ENCODE measurements around the gene GAB3. TPM values are rescaled to one million over a fixed set of nuclear protein-coding genes. Genes with fewer than 3 reads are reported as not detected.

GAB3 gene
- total RNA-seq, 1 experiment from 2014 or later, result 0.69 TPM

- no peaks in the 10 kb centered on the region for H3K9me3 ChIP-seq (ENCODE audit: control insufficient read depth in 1 of 2, insufficient read depth in 1 of 2, low read depth in 1 of 2, low read length in 2 of 2)
- intact Hi-C loops (cut with micrococcal nuclease), result no loop called here
- RAD21 ChIA-PET (ENCODE audit: low non-redundant PET in 1 of 2, low total read pairs in 2 of 2, uncharacterized antibody in 2 of 2, unreplicated experiment in 2 of 2), result no interaction called here
- no peak for ATAC-seq
- peaks cover 43% of the 10 kb centered on the region for H3K79me2 ChIP-seq (ENCODE audit: insufficient read depth, low read length)
- no peak for DNase-seq (ENCODE audit: low read depth, low spot score)
- TSS peak; percentile 99 for BruUV-seq (replicated peaks)
- peaks cover 19 to 25% of the 10 kb centered on the region in 2 experiments for H3K36me3 ChIP-seq (ENCODE audit: control insufficient read depth in 1 of 2, insufficient read depth in 2 of 2, low read length in 2 of 2)
- H3K4me1 ChIP-seq (ENCODE audit: control insufficient read depth in 1 of 2, insufficient read depth in 2 of 2, low read length in 2 of 2), result peaks cover 0 to 5% of the 10 kb centered on the region in 2 experiments; a peak in 1 of 4 replicates
- POLR2A ChIA-PET, result interaction anchor here (0.6 to 1.2 kb wide), 2 partner anchors 24 to 391 kb away, joined by 3 to 5 read pairs; no protein-coding TSS in a partner anchor
- H3K9me2 ChIP-seq (ENCODE audit: insufficient read depth), result no peaks in the 10 kb centered on the region
- peak overlapping the region; percentile 95 for H3K9ac ChIP-seq (ENCODE audit: low read length)
- peak overlapping the region; percentile 78 for H3K27ac ChIP-seq (ENCODE audit: low read depth, low read length)
- CTCF ChIA-PET, result interaction anchor here (3.0 kb wide), 1 partner anchor 13 kb away, joined by 17 read pairs; no protein-coding TSS in a partner anchor
- H3K27me3 ChIP-seq (ENCODE audit: insufficient read depth, low read length), result no peaks in the 10 kb centered on the region
- no peaks in the 10 kb centered on the region; the same call in 1 of the 2 replicates for H4K20me1 ChIP-seq (ENCODE audit: insufficient read depth)
- H3K4me2 ChIP-seq (ENCODE audit: low read length), result peak overlapping the region; percentile 81
- H3K4me3 ChIP-seq (replicated peaks in 1 of 2; ENCODE audit: low read depth in 1 of 2, low read length in 2 of 2), result peak overlapping the region; percentile 50 to 89
- H2AFZ ChIP-seq (ENCODE audit: low read depth, low read length, poor library complexity, severe bottlenecking), result no peak overlapping the region
- TF ChIP-seq POLR2A (IDR thresholded peaks at IDR 0.05; ENCODE audit: borderline replicate concordance, extremely low read depth, insufficient read depth, insufficient read length), result peak; percentile 44
- TF ChIP-seq POLR2AphosphoS5 (IDR thresholded peaks at IDR 0.05; ENCODE audit: low read depth, low read length), result no peak
- no peak for TF ChIP-seq REST (IDR thresholded peaks at IDR 0.05; ENCODE audit: low read depth)
Measured at GRCh38 chrX:154761977-154762536, 11.2 kb upstream of the GAB3 start.

GRCh38 chrX:154758696-154759095 is 7.8 kb upstream of the GAB3 start:
- no TSS peak for BruUV-seq (replicated peaks)
- TF ChIP-seq ZFX (IDR thresholded peaks at IDR 0.05), result no peak
- no peak for TF ChIP-seq RAD21 (IDR thresholded peaks at IDR 0.05; ENCODE audit: low read depth)
- TF ChIP-seq TCF7L2 (IDR thresholded peaks at IDR 0.05; ENCODE audit: borderline replicate concordance, extremely low read depth, insufficient read depth, insufficient read length), result no peak
- no peak for TF ChIP-seq YY1 (IDR thresholded peaks at IDR 0.05; ENCODE audit: extremely low read depth, insufficient replicate concordance, low read depth, low read length)
- no peak for TF ChIP-seq ZBTB33 (IDR thresholded peaks at IDR 0.05; ENCODE audit: extremely low read depth, insufficient replicate concordance, low read length)
- TF ChIP-seq EGR1 (IDR thresholded peaks at IDR 0.05; ENCODE audit: low read depth), result no peak
- no peak for TF ChIP-seq ZNF274 (IDR thresholded peaks at IDR 0.05; ENCODE audit: low read depth, low read length)

More at GRCh38 chrX:154758696-154759095, 7.8 kb upstream of the GAB3 start:
- Histone ChIP-seq H3K9me2 (ENCODE audit: insufficient read depth) (no peaks in the 10 kb centered on the region), H3K4me1 (ENCODE audit: control insufficient read depth in 1 of 2, insufficient read depth in 2 of 2, low read length in 2 of 2) (peaks cover 0 to 5% of the 10 kb centered on the region in 2 experiments; a peak in 1 of 4 replicates), H2AFZ (ENCODE audit: low read depth, low read length, poor library complexity, severe bottlenecking) (no peak overlapping the region), H3K79me2 (ENCODE audit: insufficient read depth, low read length) (peaks cover 9% of the 10 kb centered on the region), H3K36me3 (ENCODE audit: control insufficient read depth in 1 of 2, insufficient read depth in 2 of 2, low read length in 2 of 2) (no peaks in the 10 kb centered on the region), H3K9ac (ENCODE audit: low read length) (no peak overlapping the region), H3K4me3 (replicated peaks in 1 of 2; ENCODE audit: low read depth in 1 of 2, low read length in 2 of 2) (no peak overlapping the region), H4K20me1 (ENCODE audit: insufficient read depth) (no peaks in the 10 kb centered on the region), H3K9me3 (ENCODE audit: control insufficient read depth in 1 of 2, insufficient read depth in 1 of 2, low read depth in 1 of 2, low read length in 2 of 2) (no peaks in the 10 kb centered on the region), H3K27me3 (ENCODE audit: insufficient read depth, low read length) (no peaks in the 10 kb centered on the region), H3K4me2 (ENCODE audit: low read length) (no peak overlapping the region), H3K27ac (ENCODE audit: low read depth, low read length) (no peak overlapping the region)
- ATAC-seq (no peak), DNase-seq (ENCODE audit: low read depth, low spot score) (no peak)
- CTCF ChIA-PET, result no interaction called here
- intact Hi-C loops (cut with micrococcal nuclease), result no loop called here
- RAD21 ChIA-PET (ENCODE audit: low non-redundant PET in 1 of 2, low total read pairs in 2 of 2, uncharacterized antibody in 2 of 2, unreplicated experiment in 2 of 2), result no interaction called here
- POLR2A ChIA-PET, result no interaction called here

All from HCT116 (cell line).